RWPE2 (cell line): Measurements from ENCODE around the gene THAP4.

ENCODE experiments used
- ATAC-seq: fragments of 200-7000 bp; cut with Tn5 transposase; 3 replicates; pipeline ENCODE4 v1.9.1; 2021; ENCODE audit warnings: low read depth
- DNase-seq: peaks from one replicate; pipeline ENCODE4 v3.0.0-alpha.2; 2020; ENCODE audit warnings: low spot score
- H3K27ac ChIP-seq: fragments of 450-650 bp; 2 replicates; pipeline ENCODE4 v1.5.1; 2017; ENCODE audit warnings: mild to moderate bottlenecking; ENCODE audit not compliant: poor library complexity, severe bottlenecking
- H3K27me3 ChIP-seq: fragments of 250-450 bp; sonication (Bioruptor Pico); 2 replicates; pipeline ENCODE4 v1.5.1; 2021; ENCODE audit warnings: mild to moderate bottlenecking, moderate library complexity; ENCODE audit not compliant: insufficient read depth, poor library complexity, severe bottlenecking
- H3K36me3 ChIP-seq: fragments of 250-450 bp; sonication (Bioruptor Pico); 2 replicates; pipeline ENCODE4 v1.5.1; 2020; ENCODE audit warnings: low read depth, mild to moderate bottlenecking, moderate library complexity
- H3K4me1 ChIP-seq: fragments of 250-450 bp; sonication (Bioruptor Pico); 2 replicates; pipeline ENCODE4 v1.5.1; 2021; ENCODE audit warnings: mild to moderate bottlenecking, moderate library complexity; ENCODE audit not compliant: insufficient read depth, poor library complexity, severe bottlenecking
- H3K4me3 ChIP-seq: fragments of 250-450 bp; sonication (Bioruptor Pico); 2 replicates; pipeline ENCODE4 v1.5.1; 2021; ENCODE audit warnings: mild to moderate bottlenecking, moderate library complexity; ENCODE audit not compliant: severe bottlenecking
- H3K9me3 ChIP-seq: fragments of 250-450 bp; sonication (Bioruptor Pico); 2 replicates; pipeline ENCODE4 v1.5.1; 2021; ENCODE audit warnings: mild to moderate bottlenecking, moderate library complexity; ENCODE audit not compliant: severe bottlenecking
- TF ChIP-seq, protein P1 (sequence below): fragments of 450-650 bp; IDR thresholded peaks from one replicate; pipeline ENCODE4 v1.5.1; 2017; ENCODE audit warnings: mild to moderate bottlenecking, moderate library complexity; ENCODE audit not compliant: poor library complexity, severe bottlenecking

Gene THAP4

DNA sequence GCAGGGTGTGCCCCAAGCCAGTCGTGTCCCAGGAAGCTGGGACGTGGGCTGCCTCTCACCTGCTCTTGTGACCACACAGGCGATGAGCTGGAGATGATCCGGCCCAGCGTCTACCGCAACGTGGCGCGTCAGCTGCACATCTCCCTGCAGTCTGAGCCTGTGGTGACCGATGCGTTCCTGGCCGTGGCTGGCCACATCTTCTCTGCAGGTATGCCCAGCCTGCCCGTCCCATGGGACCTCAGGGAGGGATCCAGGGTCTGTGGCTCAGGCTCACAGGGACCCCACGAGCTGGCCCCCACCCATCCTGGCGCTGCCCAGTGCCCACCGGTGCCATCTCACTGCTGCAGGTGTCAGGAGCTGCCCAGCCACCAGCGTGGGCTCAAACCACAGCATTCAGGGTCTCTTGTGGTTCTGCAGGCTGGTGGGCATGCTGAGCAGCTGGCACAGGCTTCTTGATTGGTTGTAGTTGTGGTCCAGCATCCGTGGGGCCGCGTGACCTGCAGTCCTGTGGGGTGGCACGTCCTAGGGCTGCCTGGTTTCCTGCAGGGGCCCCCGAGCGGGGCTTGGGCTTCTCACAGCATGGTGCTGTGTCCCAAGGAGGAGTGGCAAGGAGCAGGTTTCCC lies 74.6 kb downstream of the THAP4 start:
- Histone ChIP-seq H3K36me3 (peaks cover 15% of the 10 kb centered on the region; the same call in 1 of the 2 replicates), H3K9me3 (no peaks in the 10 kb centered on the region), H3K4me1 (peaks cover 16% of the 10 kb centered on the region), H3K27me3 (no peaks in the 10 kb centered on the region), H3K27ac (no peak overlapping the region), H3K4me3 (no peak overlapping the region)
- DNase-seq (peak; percentile 58), ATAC-seq (no peak)
- TF ChIP-seq, protein P1, sequence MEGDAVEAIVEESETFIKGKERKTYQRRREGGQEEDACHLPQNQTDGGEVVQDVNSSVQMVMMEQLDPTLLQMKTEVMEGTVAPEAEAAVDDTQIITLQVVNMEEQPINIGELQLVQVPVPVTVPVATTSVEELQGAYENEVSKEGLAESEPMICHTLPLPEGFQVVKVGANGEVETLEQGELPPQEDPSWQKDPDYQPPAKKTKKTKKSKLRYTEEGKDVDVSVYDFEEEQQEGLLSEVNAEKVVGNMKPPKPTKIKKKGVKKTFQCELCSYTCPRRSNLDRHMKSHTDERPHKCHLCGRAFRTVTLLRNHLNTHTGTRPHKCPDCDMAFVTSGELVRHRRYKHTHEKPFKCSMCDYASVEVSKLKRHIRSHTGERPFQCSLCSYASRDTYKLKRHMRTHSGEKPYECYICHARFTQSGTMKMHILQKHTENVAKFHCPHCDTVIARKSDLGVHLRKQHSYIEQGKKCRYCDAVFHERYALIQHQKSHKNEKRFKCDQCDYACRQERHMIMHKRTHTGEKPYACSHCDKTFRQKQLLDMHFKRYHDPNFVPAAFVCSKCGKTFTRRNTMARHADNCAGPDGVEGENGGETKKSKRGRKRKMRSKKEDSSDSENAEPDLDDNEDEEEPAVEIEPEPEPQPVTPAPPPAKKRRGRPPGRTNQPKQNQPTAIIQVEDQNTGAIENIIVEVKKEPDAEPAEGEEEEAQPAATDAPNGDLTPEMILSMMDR, result no peak

DNA sequence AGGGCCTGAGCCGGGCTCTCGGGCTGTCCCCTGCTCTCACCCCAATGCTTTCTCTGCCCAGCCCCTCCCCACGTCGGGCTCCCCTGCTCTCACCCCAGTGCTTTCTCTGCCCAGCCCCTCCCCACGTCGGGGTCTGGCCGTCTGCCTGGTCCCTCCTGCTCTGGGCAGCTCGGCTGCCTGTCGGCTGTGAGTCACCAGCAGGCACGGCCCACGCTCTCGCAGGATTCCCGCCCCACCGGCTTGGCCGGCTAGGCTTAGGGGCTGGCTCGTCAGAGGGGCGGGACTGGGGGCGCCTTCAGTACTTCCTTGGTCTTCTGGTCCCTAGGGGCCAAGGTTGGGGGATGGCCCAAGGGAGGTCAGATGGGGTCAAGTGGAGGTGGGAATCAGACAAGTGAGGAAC lies 75.1 kb downstream of the THAP4 start:
- DNase-seq (no peak), ATAC-seq (peak; percentile 64)
- TF ChIP-seq, protein P1, result no peak
- no peak overlapping the region for H3K4me3 ChIP-seq
- no peaks in the 10 kb centered on the region for H3K27me3 ChIP-seq
- H3K4me1 ChIP-seq, result peaks cover 16% of the 10 kb centered on the region
- H3K36me3 ChIP-seq, result peaks cover 15% of the 10 kb centered on the region; the same call in 1 of the 2 replicates
- H3K9me3 ChIP-seq, result no peaks in the 10 kb centered on the region
- H3K27ac ChIP-seq, result no peak overlapping the region

DNA sequence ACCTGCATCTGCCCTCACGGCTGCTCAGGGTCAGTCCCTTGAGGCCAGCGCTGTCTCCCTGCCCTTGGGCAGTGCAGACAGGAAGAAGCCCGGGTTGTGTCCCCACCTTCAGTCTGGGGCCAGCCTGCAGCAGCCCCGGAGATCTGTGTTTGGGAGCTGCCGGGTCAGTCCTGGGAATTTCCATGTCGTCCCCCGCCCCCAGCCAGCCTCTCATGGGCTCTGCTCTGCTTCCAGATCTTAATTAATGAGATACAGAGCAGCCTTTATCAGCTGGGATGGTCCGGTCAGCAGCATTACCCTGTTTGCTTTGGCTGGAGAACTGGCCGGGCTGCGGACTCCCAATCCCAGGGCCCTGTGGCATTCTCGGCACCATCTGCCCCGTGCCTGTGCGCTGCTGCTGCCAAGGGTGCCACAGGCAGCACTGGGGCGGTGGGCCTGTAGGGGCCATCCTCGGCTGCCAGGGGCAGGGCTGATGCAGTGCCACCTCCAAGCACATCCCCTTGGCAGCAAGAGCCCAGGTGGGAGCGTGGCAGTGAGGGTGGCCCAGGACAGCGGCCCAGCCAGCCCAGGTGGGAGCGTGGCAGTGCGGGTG lies 76.0 kb downstream of the THAP4 start:
- Histone ChIP-seq H3K27ac (no peak overlapping the region), H3K9me3 (no peaks in the 10 kb centered on the region), H3K36me3 (peaks cover 15% of the 10 kb centered on the region; the same call in 1 of the 2 replicates), H3K4me1 (peaks cover 18% of the 10 kb centered on the region), H3K4me3 (no peak overlapping the region), H3K27me3 (no peaks in the 10 kb centered on the region)
- TF ChIP-seq, protein P1, result no peak
- ATAC-seq, result no peak
- no peak for DNase-seq

DNA sequence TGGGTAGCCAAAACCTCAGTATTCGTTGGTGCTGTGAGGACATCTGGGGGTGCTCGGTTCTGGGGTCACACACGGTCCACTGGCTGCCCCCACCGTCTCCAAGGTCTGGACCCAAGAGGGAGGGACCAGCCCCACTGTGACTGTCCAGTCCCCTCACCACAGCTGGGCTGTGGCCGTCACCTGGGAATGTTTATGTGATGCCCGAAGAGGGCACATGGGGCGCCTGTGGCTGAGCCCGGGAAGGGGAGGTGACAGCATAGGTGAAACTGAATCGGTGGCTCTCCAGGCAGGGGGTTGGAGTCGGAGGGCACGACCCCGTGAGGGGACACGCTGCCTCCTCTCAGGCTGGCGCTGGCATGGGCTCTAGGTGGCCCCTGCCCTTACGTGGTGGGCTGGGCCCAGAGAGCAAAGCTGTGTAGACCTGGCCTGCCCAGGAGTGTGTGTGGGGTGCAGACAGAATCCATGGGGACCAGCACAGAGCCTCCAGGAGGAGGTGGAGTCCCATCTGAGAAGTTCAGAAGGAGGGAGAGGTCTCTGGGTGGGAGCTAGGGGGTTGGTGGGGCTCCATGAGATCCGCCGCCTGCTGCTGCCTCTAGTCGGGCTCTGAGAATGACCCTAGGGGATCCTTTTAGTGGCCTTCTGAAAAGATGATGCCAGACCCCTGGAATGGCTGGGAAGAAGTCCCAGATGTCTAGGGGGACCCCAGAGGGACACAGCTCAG lies 76.6 kb downstream of the THAP4 start:
- no peaks in the 10 kb centered on the region for H3K27me3 ChIP-seq
- peak overlapping the region; percentile 67 for H3K27ac ChIP-seq
- peaks cover 24% of the 10 kb centered on the region for H3K4me1 ChIP-seq
- H3K4me3 ChIP-seq, result peak overlapping the region; percentile 92
- H3K36me3 ChIP-seq, result peaks cover 15% of the 10 kb centered on the region; the same call in 1 of the 2 replicates
- TF ChIP-seq, protein P1, result no peak
- H3K9me3 ChIP-seq, result no peaks in the 10 kb centered on the region
- no peak for DNase-seq
- no peak for ATAC-seq
